PC-9 (cell line): ENCODE measurements around the gene ATP5PB. TPM values are rescaled to one million over a fixed set of nuclear protein-coding genes. Genes with fewer than 3 reads are reported as not detected.

Experiments
- BruUV-seq: library from RNA; stranded (reverse); fragments of 400-500 nt; replicated peaks from 2 replicates; lab custom pipeline; 2021; lab: Mats Ljungman, UMichigan
- CTCF ChIA-PET: fragments of 300-600 bp; sonication (Branson Sonifier 250); formaldehyde crosslinking; loops from one replicate; lab custom pipeline; 2022; ENCODE audit warnings: antibody characterized with exemption; lab: Charles Lee
- POLR2A ChIA-PET: fragments of 300-600 bp; sonication (Branson Sonifier 250); formaldehyde crosslinking; loops from one replicate; lab custom pipeline; 2022; ENCODE audit warnings: antibody characterized with exemption; ENCODE audit not compliant: unreplicated experiment; lab: Charles Lee
- DNase-seq, 2 experiments: peaks; one replicate each; pipeline versions ENCODE4 v3.0.0 to v3.0.0-alpha.2; 2015 to 2022; ENCODE audit warnings: mixed read lengths in 1 of 2
- H2AFZ ChIP-seq: fragments of 200-600 bp; sonication (generic); 2 replicates; pipeline ENCODE4 v1.8.1; 2017; ENCODE audit warnings: antibody characterized with exemption
- H3F3A ChIP-seq: fragments of 200-600 bp; sonication (generic); 2 replicates; pipeline ENCODE4 v1.8.1; 2017; ENCODE audit warnings: antibody characterized with exemption, mild to moderate bottlenecking, low read depth; ENCODE audit not compliant: insufficient read depth
- H3K27ac ChIP-seq: fragments of 200-600 bp; sonication (generic); 2 replicates; pipeline ENCODE4 v1.6.1; 2016; ENCODE audit warnings: mixed run types
- H3K27me3 ChIP-seq: fragments of 200-600 bp; sonication (generic); 2 replicates; pipeline ENCODE4 v1.6.1; 2016; ENCODE audit warnings: low read depth, mixed run types; ENCODE audit not compliant: insufficient read depth
- H3K36me3 ChIP-seq: fragments of 200-600 bp; sonication (generic); 2 replicates; pipeline ENCODE4 v1.6.1; 2016; ENCODE audit warnings: low read depth, mixed run types
- H3K4me1 ChIP-seq: fragments of 200-600 bp; sonication (generic); replicated peaks from 2 replicates; pipeline ENCODE4 v1.6.1; 2016; ENCODE audit warnings: mixed run types; ENCODE audit not compliant: insufficient read depth
- H3K4me2 ChIP-seq: fragments of 200-600 bp; sonication (generic); 2 replicates; pipeline ENCODE4 v1.6.1; 2017; ENCODE audit warnings: mixed run types
- H3K4me3 ChIP-seq: fragments of 200-600 bp; sonication (generic); 2 replicates; pipeline ENCODE4 v1.6.1; 2016; ENCODE audit warnings: mixed run types
- H3K79me2 ChIP-seq: fragments of 200-600 bp; sonication (generic); 2 replicates; pipeline ENCODE4 v1.6.1; 2017; ENCODE audit warnings: low read depth, mixed run types
- H3K9me2 ChIP-seq: fragments of 200-600 bp; sonication (generic); 2 replicates; pipeline ENCODE4 v1.8.1; 2017; ENCODE audit warnings: mild to moderate bottlenecking; ENCODE audit not compliant: insufficient read depth
- H3K9me3 ChIP-seq: fragments of 200-600 bp; sonication (generic); 2 replicates; pipeline ENCODE4 v1.8.1; 2016; ENCODE audit warnings: low read depth; ENCODE audit not compliant: insufficient read depth
- H4K20me1 ChIP-seq: fragments of 200-600 bp; sonication (generic); 2 replicates; pipeline ENCODE4 v1.8.1; 2017; ENCODE audit not compliant: insufficient read depth
- CTCF ChIP-seq: fragments of 200-600 bp; sonication (generic); conservative IDR thresholded peaks from 2 replicates; pipeline ENCODE4 v1.6.1; 2017; ENCODE audit warnings: mixed run types, antibody characterized with exemption, mild to moderate bottlenecking, moderate library complexity
- EZH2 ChIP-seq: fragments of 200-600 bp; sonication (generic); IDR thresholded peaks from 2 replicates; pipeline ENCODE4 v1.8.0; 2017; ENCODE audit warnings: antibody characterized with exemption, low read depth
- intact Hi-C: fragments of 100-400 bp; cut with micrococcal nuclease; formaldehyde crosslinking; loops from one replicate; pipeline ENCODE4 v1.10.0; 2022; ENCODE audit not compliant: unreplicated experiment
- total RNA-seq: library from RNA; stranded (reverse); gene quantifications from 2 replicates; pipeline ENCODE4 v1.2.3, GENCODE V29; 2021

Gene ATP5PB
- total RNA-seq, 1 experiment from 2014 or later: 212 TPM

GRCh38 chr1:111471538-111471937 lies 22.3 kb downstream of the ATP5PB start:
- H3K27ac ChIP-seq: no peak overlapping the region
- BruUV-seq: no TSS peak

GRCh38 chr1:111474106-111474505 lies 24.8 kb downstream of the ATP5PB start:
- Histone ChIP-seq H3K4me3 (no peak overlapping the region), H3K36me3 (no peaks in the 10 kb centered on the region), H3K27ac (no peak overlapping the region), H3K27me3 (no peaks in the 10 kb centered on the region), H3K9me2 (no peaks in the 10 kb centered on the region), H3F3A (no peaks in the 10 kb centered on the region), H2AFZ (no peak overlapping the region), H4K20me1 (no peaks in the 10 kb centered on the region), H3K79me2 (no peaks in the 10 kb centered on the region), H3K9me3 (no peaks in the 10 kb centered on the region), H3K4me2 (no peak overlapping the region), H3K4me1 (no peaks in the 10 kb centered on the region)
- BruUV-seq: no TSS peak
- intact Hi-C loops: no loop called here
- POLR2A ChIA-PET: no interaction called here
- DNase-seq: no peak
- CTCF ChIA-PET: no interaction called here
- no peak for TF ChIP-seq CTCF
- no peak for TF ChIP-seq EZH2

More at GRCh38 chr1:111471538-111471937, 22.3 kb downstream of the ATP5PB start:
- Histone ChIP-seq H3F3A (no peaks in the 10 kb centered on the region), H4K20me1 (no peaks in the 10 kb centered on the region), H3K36me3 (no peaks in the 10 kb centered on the region), H3K79me2 (no peaks in the 10 kb centered on the region), H2AFZ (no peak overlapping the region), H3K4me1 (no peaks in the 10 kb centered on the region), H3K27me3 (no peaks in the 10 kb centered on the region), H3K9me2 (no peaks in the 10 kb centered on the region), H3K9me3 (0 out of 2 replicates have a peak, but pooled peaks cover 1% of the 10 kb centered on the region), H3K4me2 (no peak overlapping the region), H3K4me3 (no peak overlapping the region)
- POLR2A ChIA-PET: no interaction called here
- CTCF ChIA-PET: no interaction called here
- TF ChIP-seq CTCF: no peak
- TF ChIP-seq EZH2: no peak
- no peak for DNase-seq
- intact Hi-C loops: no loop called here

- ChIA-PET CTCF (no interaction called here), POLR2A (no interaction called here)
- H3K9me3 ChIP-seq: no peaks in the 10 kb centered on the region
- H3K79me2 ChIP-seq: no peaks in the 10 kb centered on the region
- TF ChIP-seq CTCF: no peak
- H3F3A ChIP-seq: no peaks in the 10 kb centered on the region
- H3K4me3 ChIP-seq: no peak overlapping the region
- H3K27me3 ChIP-seq: no peaks in the 10 kb centered on the region
- no peaks in the 10 kb centered on the region for H3K4me1 ChIP-seq
- no TSS peak for BruUV-seq
- H4K20me1 ChIP-seq: no peaks in the 10 kb centered on the region
- no peak overlapping the region for H2AFZ ChIP-seq
- no peaks in the 10 kb centered on the region for H3K36me3 ChIP-seq
- DNase-seq: no peak
- no peak overlapping the region for H3K27ac ChIP-seq
- intact Hi-C loops: no loop called here
- H3K4me2 ChIP-seq: no peak overlapping the region
- no peaks in the 10 kb centered on the region for H3K9me2 ChIP-seq
These were observed 25.3 kb downstream of the ATP5PB start for GRCh38 chr1:111474521-111474920.
